Activated CD4-positive, alpha-beta memory T cell treated with anti-CD3 and anti-CD28 coated beads for 36 hours (primary cell): ENCODE measurements around the gene CPM. TPM values are rescaled to one million over a fixed set of nuclear protein-coding genes. Genes with fewer than 3 reads are reported as not detected.
"Not testable (repeated sequence)": the region's sequence is repeated elsewhere in the genome, so short reads cannot be mapped to it uniquely, and the experiment has no call there.

Experiments used
- CTCF ChIA-PET: fragments of 350-600 bp; sonication (Branson Sonifier 250); formaldehyde crosslinking; loops from one replicate; lab custom pipeline; 2021; ENCODE audit warnings: antibody characterized with exemption, inconsistent platforms; lab: Charles Lee
- POLR2A ChIA-PET: fragments of 350-600 bp; sonication (Branson Sonifier 250); formaldehyde crosslinking; loops from one replicate; lab custom pipeline; 2021; ENCODE audit warnings: antibody characterized with exemption; lab: Charles Lee
- DNase-seq: peaks from one replicate; pipeline ENCODE4 v3.0.0-alpha.2; 2020
- H3K27ac Mint-ChIP-seq: one replicate; pipeline ENCODE4 v1.8.0; 2021; ENCODE audit warnings: mixed read lengths
- H3K27me3 Mint-ChIP-seq: one replicate; pipeline ENCODE4 v1.8.0; 2021; ENCODE audit warnings: mixed read lengths
- H3K36me3 Mint-ChIP-seq: one replicate; pipeline ENCODE4 v1.8.0; 2021; ENCODE audit warnings: mixed read lengths
- H3K4me1 Mint-ChIP-seq: one replicate; pipeline ENCODE4 v1.8.0; 2021; ENCODE audit warnings: low read depth, mixed read lengths
- H3K4me3 Mint-ChIP-seq: one replicate; pipeline ENCODE4 v1.8.0; 2021; ENCODE audit warnings: mild to moderate bottlenecking, mixed read lengths
- H3K9me3 Mint-ChIP-seq: one replicate; pipeline ENCODE4 v1.8.0; 2021; ENCODE audit warnings: mixed read lengths
- intact Hi-C: fragments of 100-400 bp; cut with micrococcal nuclease; formaldehyde crosslinking; loops from one replicate; pipeline ENCODE4 v1.15.1; 2023
- total RNA-seq, 2 experiments: library from RNA; stranded (reverse); gene quantifications; one replicate each; pipeline ENCODE4 v1.2.3, GENCODE V29; 2021

Gene CPM
- total RNA-seq, 2 experiments from 2014 or later = 14.7 to 19.8 TPM

- no peak for DNase-seq
- Mint-ChIP-seq H3K4me3 (no peak overlapping the region), H3K27ac (no peak overlapping the region), H3K9me3 (no peaks in the 10 kb centered on the region), H3K4me1 (peaks cover 28% of the 10 kb centered on the region), H3K36me3 (peaks cover 50% of the 10 kb centered on the region), H3K27me3 (no peaks in the 10 kb centered on the region)
- POLR2A ChIA-PET = no interaction called here
- CTCF ChIA-PET = interaction anchor here (1.0 to 1.4 kb wide), 3 partner anchors 15 to 242 kb away, joined by 3 to 5 read pairs (median 4); partner anchors contain the start of gene MDM2
- intact Hi-C loops = no loop called here
Measured at GRCh38 chr12:68828672-68829068, 104.3 kb downstream of the CPM start.

DNA sequence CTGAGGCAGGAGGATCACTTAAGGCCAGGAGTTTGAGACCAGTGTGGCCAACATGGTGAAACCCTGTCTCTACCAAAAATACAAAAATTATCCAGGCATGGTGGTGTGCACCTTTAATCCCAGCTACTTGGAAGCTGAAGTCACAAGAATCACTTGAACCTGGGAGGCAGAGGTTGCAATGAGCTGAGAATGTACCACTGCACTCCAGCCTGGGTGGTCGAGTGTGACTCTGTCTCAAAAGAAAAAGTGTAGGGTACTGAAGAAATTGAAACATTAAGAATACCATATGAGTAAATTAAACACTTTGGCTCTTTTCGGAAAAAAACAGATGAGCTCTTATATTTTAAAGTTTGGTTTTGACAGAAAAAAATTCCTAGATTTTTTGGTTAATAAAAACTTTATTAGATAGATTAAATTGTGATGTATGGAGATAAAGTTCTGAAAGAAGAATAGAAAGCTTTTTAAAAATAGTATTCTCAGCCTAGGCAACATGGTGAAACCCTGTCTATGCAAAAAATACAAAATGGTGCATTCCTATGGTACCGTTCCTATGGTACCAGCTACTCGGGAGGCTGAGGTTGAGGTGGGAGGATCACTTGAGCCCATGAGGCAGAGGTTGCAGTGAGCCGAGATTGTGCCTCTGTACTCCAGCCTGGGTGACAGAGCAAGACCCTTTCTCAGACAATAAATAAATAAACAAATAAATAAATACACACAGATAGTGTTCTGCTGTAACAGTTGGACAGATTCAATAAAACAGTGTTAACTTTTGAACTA lies 104.9 kb downstream of the CPM start:
- no peak for DNase-seq
- intact Hi-C loops = loop anchor here (1.0 kb wide), 1 partner anchor 20 kb away; the partner anchor contains the start of gene MDM2
- Mint-ChIP-seq H3K27ac (no peak overlapping the region), H3K9me3 (no peaks in the 10 kb centered on the region), H3K36me3 (peaks cover 55% of the 10 kb centered on the region), H3K4me1 (peaks cover 34% of the 10 kb centered on the region), H3K27me3 (no peaks in the 10 kb centered on the region), H3K4me3 (no peak overlapping the region)
- ChIA-PET POLR2A (no interaction called here), CTCF (interaction anchor here (0.8 to 1.4 kb wide), 4 partner anchors 9 to 243 kb away, joined by 3 to 5 read pairs (median 4); partner anchors contain the start of gene MDM2)

GRCh38 chr12:68825569-68826217 lies 107.3 kb downstream of the CPM start:
- POLR2A ChIA-PET = no interaction called here
- H3K36me3 Mint-ChIP-seq = peaks cover 50% of the 10 kb centered on the region
- no peaks in the 10 kb centered on the region for H3K9me3 Mint-ChIP-seq
- CTCF ChIA-PET = interaction anchor here (1.0 kb wide), 1 partner anchor 18 kb away, joined by 3 read pairs; the partner anchor contains the start of gene MDM2
- H3K27ac Mint-ChIP-seq = peak overlapping the region; percentile 30
- intact Hi-C loops = no loop called here
- no peak overlapping the region for H3K4me3 Mint-ChIP-seq
- no peak for DNase-seq
- peaks cover 41% of the 10 kb centered on the region for H3K4me1 Mint-ChIP-seq
- H3K27me3 Mint-ChIP-seq = no peaks in the 10 kb centered on the region

DNA sequence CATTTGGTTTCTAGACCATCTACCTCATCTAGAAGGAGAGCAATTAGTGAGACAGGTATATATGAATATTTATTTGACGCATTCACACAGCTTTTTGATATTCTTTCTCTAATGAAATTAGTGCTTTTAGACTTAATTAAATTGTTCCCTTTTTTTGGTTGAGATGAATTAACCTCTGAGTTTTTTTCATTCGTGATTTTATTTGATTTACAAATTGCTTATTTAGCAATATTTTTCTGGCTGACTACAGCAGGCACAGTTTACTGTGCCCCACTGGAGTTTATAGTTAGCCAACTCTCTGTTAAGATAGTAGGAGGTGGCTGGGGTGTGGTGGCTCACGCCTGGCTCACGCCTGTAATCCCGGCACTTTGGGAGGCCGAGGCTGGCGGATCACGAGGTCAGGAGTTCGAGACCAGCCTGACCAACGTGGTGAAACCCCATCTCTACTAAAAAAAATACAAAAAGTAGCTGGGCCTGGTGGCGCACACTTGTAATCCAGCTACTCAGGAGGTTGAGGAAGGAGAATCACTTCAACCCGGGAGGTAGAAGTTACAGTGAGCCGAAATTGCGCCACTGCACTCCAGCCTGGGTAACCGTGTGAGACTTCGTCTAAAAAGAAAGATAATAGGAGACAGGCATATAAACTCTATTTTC lies 108.2 kb downstream of the CPM start:
- Mint-ChIP-seq H3K4me3 (no peak overlapping the region), H3K27ac (no peak overlapping the region), H3K27me3 (no peaks in the 10 kb centered on the region), H3K4me1 (peaks cover 39% of the 10 kb centered on the region), H3K9me3 (no peaks in the 10 kb centered on the region), H3K36me3 (peaks cover 51% of the 10 kb centered on the region)
- CTCF ChIA-PET = no interaction called here
- intact Hi-C loops = no loop called here
- no peak for DNase-seq
- POLR2A ChIA-PET = no interaction called here

DNA sequence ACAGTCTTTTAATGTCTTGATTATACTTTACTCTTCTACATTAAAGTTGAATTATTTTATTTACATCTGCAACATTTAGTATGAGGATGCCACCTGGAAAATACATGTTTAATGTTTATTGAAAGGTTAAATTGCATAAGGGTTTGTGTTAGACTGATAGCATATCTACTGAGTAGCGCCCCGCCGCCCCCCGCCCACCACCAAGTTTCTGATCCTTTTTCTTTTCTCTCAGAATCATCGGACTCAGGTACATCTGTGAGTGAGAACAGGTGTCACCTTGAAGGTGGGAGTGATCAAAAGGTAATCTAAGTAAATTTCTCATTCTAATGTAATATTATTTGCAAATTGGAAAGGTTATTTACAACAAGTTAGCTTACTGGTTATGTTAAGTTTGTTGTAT lies 108.8 kb downstream of the CPM start:
- CTCF ChIA-PET = interaction anchor here (0.6 kb wide), 1 partner anchor 12 kb away, joined by 3 read pairs; no protein-coding TSS in a partner anchor
- H3K27me3 Mint-ChIP-seq = no peaks in the 10 kb centered on the region
- POLR2A ChIA-PET = no interaction called here

DNA sequence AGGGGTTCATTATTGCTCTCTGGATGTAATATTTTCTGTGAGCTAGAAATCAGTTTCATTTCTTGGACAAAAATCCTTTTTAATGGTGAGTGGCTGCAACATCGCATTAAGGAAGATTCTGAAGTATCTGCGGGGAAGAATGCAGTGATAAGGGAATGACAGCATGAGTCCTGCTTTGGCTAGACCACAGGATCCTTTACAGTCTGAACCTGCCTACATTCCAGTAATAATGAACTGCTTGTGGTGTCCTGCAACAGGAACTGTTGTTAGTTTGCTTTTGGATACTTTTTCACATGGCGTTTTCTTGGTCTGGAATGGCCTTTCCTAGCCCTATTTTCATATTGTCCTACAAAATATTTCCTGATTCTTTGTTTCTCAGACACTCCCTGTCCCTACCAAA lies 109.3 kb downstream of the CPM start:
- Mint-ChIP-seq H3K4me3 (no peak overlapping the region), H3K27me3 (no peaks in the 10 kb centered on the region), H3K9me3 (no peaks in the 10 kb centered on the region), H3K4me1 (peaks cover 45% of the 10 kb centered on the region), H3K27ac (peak overlapping the region; percentile 2), H3K36me3 (peaks cover 58% of the 10 kb centered on the region)
- ChIA-PET CTCF (interaction anchor here (0.6 kb wide), 1 partner anchor 12 kb away, joined by 3 read pairs; no protein-coding TSS in a partner anchor), POLR2A (no interaction called here)
- intact Hi-C loops = no loop called here
- no peak for DNase-seq

More for the DNA sequence above, 108.8 kb downstream of the CPM start:
- Mint-ChIP-seq H3K27ac (no peak overlapping the region), H3K9me3 (no peaks in the 10 kb centered on the region), H3K4me1 (peaks cover 42% of the 10 kb centered on the region), H3K36me3 (peaks cover 56% of the 10 kb centered on the region), H3K4me3 (no peak overlapping the region)
- intact Hi-C loops = no loop called here
- DNase-seq = no peak

- CTCF ChIA-PET = interaction anchor here (3.4 kb wide), 1 partner anchor 8 kb away, joined by 27 read pairs; no protein-coding TSS in a partner anchor
- H3K36me3 Mint-ChIP-seq = peaks cover 55% of the 10 kb centered on the region
- no peak for DNase-seq
- no peak overlapping the region for H3K4me3 Mint-ChIP-seq
- H3K27ac Mint-ChIP-seq = peak overlapping the region; percentile 63
- POLR2A ChIA-PET = interaction anchor here (1.6 kb wide), 1 partner anchor 13 kb away, joined by 4 read pairs; no protein-coding TSS in a partner anchor
- peaks cover 38% of the 10 kb centered on the region for H3K4me1 Mint-ChIP-seq
- H3K27me3 Mint-ChIP-seq = no peaks in the 10 kb centered on the region
- H3K9me3 Mint-ChIP-seq = no peaks in the 10 kb centered on the region
- intact Hi-C loops = no loop called here
Measured at GRCh38 chr12:68821357-68822188, 111.4 kb downstream of the CPM start.

- H3K36me3 Mint-ChIP-seq = peaks cover 52% of the 10 kb centered on the region
- H3K4me3 Mint-ChIP-seq, POLR2A ChIA-PET, DNase-seq, H3K27ac Mint-ChIP-seq, H3K27me3 Mint-ChIP-seq, intact Hi-C loops, H3K9me3 Mint-ChIP-seq: not testable (repeated sequence)
- CTCF ChIA-PET = interaction anchor here (0.7 to 3.4 kb wide), 3 partner anchors 11 to 132 kb away, joined by 4 to 27 read pairs (median 6); partner anchors contain the start of genes MDM2 and NUP107
- H3K4me1 Mint-ChIP-seq = peaks cover 39% of the 10 kb centered on the region
Measured at GRCh38 chr12:68819481-68819880, 113.5 kb downstream of the CPM start.

DNA sequence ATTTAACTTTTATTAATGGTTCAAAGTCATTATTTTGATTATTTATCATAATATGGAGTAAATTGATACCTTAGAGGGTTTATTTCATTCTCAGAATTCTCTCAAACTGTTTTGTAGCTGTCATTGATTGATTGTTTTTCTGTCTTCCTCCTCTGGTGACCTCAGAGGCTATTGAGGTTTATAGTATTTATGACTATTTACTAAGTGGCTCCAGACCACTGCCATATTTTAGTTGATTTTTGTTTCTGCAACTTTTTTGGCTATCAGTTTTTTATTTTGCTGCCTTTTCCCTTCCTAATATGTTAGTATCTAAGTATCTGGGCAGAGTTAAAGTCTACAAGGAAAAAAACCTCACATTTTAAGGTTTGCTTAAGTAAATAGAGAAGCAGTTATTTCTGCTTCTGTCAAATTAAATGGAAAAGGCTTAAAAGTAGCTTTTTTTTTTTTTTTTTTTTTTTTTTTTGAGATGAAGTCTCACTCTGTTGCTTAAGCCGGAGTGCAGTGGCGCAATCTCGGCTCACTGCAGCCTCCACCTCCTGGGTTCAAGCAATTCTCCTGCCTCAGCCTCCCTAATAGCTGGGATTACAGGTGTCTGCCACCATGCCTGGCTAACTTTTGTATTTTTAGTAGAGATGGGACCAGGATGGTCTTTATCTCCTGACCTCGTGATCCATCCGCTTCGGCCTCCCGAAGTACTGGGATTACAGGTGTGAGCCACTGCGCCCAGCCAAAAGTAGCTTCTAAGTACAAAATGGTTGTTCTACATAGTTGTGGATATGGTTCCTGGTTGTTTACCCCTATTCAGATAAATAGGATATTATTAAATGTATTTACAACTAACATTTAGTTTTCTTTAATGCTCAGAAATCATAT lies 116.8 kb downstream of the CPM start:
- Mint-ChIP-seq H3K4me1 (peaks cover 47% of the 10 kb centered on the region), H3K27ac (no peak overlapping the region), H3K4me3 (no peak overlapping the region), H3K27me3 (no peaks in the 10 kb centered on the region), H3K36me3 (peaks cover 53% of the 10 kb centered on the region), H3K9me3 (no peaks in the 10 kb centered on the region)
- DNase-seq = no peak
- POLR2A ChIA-PET = interaction anchor here (0.6 to 1.2 kb wide), 2 partner anchors 7 to 21 kb away, joined by 5 to 6 read pairs; no protein-coding TSS in a partner anchor
- CTCF ChIA-PET = interaction anchor here (0.6 to 2.4 kb wide), 2 partner anchors 13 to 14 kb away, joined by 4 to 14 read pairs; no protein-coding TSS in a partner anchor
- intact Hi-C loops = no loop called here

- POLR2A ChIA-PET = no interaction called here
- Mint-ChIP-seq H3K4me1 (peaks cover 49% of the 10 kb centered on the region), H3K36me3 (peaks cover 53% of the 10 kb centered on the region), H3K27ac (no peak overlapping the region), H3K27me3 (no peaks in the 10 kb centered on the region), H3K4me3 (no peak overlapping the region), H3K9me3 (no peaks in the 10 kb centered on the region)
- CTCF ChIA-PET = interaction anchor here (0.6 to 4.6 kb wide), 2 partner anchors 14 to 15 kb away, joined by 4 to 20 read pairs; no protein-coding TSS in a partner anchor
- intact Hi-C loops = no loop called here
- no peak for DNase-seq
Measured at GRCh38 chr12:68815232-68815927, 117.6 kb downstream of the CPM start.
